Right renal cortex interstitium (tissue), 3 donors: ENCODE data around the gene C2. TPM values are rescaled to one million over a fixed set of nuclear protein-coding genes. Genes with fewer than 3 reads are reported as not detected.

Experiments used
- DNase-seq, 3 donors: peaks; one replicate each; pipeline ENCODE4 v3.0.0-alpha.2; 2013; ENCODE audit warnings: low read depth in 3 of 3, low spot score in 2 of 3
- polyA plus RNA-seq, 3 donors: library from polyadenylated mRNA; unstranded; fragments of 120-200 nt; gene quantifications; one replicate each; pipeline ENCODE4 v1.2.1, GENCODE V29; 2013; ENCODE audit not compliant: insufficient read length in 3 of 3

C2 gene
- polyA plus RNA-seq, 3 donors = 3.3 to 4.3 (median 4.0) TPM

- no peak for DNase-seq
Measured at GRCh38 chr6:31952890-31953289, 25.4 kb downstream of the C2 start.

GRCh38 chr6:31954511-31954910 is 27.0 kb downstream of the C2 start:
- DNase-seq = no peak

DNA sequence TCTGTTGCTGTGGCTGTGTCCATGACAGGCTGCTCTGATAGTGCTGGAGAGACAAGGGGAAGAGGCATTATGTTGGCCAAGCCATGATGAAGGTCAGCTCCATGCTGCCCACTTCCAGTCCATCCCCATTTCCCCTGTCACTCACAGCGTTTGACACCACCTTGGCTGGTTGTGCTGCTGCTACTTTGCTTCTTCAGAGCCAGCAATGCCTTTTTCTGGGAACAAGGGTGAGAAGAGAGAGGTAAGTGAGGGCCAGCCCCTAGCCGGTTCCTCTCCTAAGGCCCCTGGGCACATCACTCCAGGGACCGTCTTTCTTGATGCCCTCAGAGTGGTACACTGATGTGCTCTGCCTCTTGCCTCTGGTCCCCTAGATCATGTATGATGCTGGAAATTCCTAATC is 29.3 kb downstream of the C2 start:
- no peak for DNase-seq

DNA sequence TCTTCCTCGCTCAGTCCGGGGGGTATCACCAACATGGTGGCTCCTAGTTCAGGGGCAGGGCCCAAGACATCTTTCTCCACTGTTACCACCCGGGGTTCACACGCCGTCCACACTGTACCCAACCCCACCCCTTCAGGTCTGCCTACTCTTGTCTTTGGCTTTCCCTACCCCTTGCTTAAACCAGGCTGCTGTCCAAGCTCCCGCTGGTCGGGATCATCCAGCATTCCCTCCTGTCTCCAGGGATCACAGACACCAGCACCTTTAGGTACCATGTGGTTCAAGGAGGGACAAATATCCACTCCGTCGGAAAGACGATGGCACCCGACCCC is 30.9 kb downstream of the C2 start:
- no peak for DNase-seq

- DNase-seq = peak; percentile 94 to 97 (median 95)
Measured at GRCh38 chr6:31958741-31959739, 31.5 kb downstream of the C2 start, which contains the start of the genes NELFE and SKIC2. Gene NELFE, minus strand, starts transcription at chr6:31958971. Its CDS starts 525 bp downstream, at chr6:31958446. Gene SKIC2, plus strand, starts transcription at chr6:31959175. Its CDS starts 18 bp downstream, at chr6:31959193.

DNA sequence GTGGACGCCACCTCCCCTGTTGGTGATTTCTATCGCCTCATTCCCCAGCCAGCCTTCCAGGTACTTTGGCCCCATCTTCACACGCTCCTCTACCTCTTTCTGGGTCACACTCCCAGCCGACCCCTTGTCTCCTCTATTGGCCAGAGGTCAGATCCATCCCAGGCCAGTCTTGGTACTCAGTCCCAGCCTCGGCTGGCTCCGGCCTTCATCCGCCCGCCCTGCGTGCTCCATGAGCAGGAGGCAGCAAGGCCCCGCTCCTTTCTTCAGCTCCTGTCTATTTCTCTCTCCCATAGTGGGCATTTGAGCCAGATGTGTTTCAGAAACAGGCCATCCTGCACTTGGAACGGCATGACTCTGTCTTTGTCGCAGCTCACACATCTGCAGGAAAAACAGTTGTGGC is 34.1 kb downstream of the C2 start:
- no peak for DNase-seq

DNA sequence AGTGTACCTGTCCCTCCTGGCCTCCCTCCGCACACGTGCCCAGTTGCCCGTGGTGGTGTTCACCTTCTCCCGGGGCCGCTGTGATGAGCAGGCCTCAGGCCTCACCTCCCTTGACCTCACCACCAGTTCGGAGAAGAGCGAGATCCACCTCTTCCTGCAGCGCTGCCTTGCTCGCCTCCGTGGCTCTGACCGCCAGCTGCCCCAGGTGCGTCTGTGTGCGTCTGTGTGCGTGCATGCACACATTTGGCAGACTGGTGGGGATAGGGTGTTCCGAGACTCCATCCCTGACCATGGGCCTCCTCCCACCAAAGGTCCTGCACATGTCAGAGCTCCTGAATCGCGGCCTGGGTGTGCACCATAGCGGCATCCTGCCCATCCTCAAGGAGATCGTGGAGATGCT is 36.4 kb downstream of the C2 start:
- no peak for DNase-seq

DNA sequence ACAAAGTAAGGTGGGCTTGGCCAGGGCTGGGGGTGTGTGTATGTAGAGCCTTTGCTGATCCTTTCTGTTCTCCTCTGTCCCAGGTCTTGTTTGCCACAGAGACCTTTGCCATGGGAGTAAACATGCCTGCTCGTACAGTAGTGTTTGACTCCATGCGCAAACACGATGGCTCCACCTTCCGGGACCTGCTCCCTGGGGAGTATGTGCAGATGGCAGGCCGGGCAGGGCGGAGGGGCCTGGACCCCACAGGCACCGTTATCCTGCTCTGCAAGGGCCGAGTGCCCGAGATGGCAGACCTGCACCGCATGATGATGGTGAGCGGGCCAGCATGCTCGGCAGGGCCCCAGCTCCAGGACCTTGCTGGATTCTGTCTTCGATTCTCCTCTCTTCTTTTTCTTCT is 38.2 kb downstream of the C2 start:
- no peak for DNase-seq

DNA sequence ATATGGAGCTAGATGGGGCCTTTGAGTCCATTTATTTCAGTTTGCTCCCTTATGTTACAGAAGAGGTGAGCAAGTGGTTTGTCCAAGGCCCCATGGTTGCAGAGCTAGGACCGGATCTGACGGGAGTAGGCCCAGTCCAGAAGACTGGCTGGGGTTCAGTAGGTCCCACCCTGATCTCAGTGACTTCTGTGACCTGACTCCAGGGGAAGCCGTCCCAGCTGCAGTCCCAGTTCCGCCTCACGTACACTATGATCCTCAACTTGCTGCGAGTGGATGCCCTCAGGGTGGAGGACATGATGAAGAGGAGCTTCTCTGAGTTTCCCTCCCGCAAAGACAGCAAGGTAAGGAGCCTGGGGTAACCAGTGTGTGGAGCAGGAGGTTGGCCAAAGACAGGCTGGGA is 39.0 kb downstream of the C2 start:
- no peak for DNase-seq

DNA sequence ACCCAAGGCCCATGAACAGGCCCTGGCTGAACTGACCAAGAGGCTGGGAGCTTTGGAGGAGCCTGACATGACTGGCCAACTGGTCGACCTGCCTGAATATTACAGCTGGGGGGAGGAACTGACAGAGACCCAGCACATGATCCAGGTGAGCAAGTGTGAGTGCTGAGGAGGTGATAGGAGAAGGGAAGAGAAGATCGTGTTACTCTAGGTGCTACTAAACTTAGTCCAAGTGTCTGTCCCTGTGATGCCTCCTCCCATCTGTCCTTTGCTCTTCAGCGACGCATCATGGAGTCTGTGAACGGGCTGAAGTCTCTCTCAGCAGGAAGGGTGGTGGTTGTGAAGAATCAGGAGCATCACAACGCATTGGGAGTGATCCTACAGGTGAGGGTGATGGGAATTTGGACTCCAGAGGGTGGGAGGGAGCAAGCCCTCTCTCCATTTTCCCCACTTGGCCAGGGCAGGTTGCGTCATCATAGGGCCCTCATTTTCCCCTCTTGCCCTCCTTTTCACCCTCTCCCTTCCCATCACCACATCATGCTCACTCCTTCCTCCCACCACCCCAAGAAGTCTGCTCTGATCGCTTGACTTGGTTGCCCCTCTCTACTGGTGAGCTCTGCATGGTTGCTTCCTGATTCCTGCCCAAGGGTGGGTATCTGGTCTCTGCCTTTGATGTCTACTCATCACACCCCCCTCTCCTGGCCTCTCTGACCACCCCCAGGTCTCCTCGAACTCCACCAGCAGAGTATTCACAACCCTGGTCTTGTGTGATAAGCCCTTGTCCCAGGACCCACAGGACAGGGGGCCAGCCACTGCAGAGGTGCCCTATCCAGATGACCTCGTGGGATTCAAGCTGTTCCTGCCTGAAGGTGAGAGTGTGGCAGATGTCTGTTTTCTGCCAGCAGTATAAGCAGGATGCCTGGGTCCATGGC is 39.7 kb downstream of the C2 start:
- no peak for DNase-seq

GRCh38 chr6:31967926-31968320 is 40.4 kb downstream of the C2 start:
- DNase-seq = no peak

DNA sequence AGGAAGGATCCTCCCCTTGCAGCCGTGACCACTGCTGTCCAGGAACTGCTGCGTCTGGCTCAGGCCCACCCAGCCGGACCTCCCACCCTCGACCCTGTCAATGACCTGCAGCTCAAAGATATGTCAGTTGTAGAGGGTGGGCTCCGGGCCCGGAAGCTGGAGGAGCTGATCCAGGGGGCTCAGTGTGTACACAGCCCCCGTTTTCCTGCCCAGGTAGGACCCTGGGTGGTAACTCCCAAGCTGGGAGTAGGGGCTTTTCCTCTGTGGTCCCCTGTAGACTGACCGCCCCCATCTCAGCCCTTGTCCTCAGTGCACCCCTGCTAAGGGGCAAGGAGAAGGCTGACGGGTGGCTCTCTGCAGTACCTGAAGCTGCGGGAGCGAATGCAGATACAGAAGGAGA is 40.8 kb downstream of the C2 start:
- DNase-seq = no peak

DNA sequence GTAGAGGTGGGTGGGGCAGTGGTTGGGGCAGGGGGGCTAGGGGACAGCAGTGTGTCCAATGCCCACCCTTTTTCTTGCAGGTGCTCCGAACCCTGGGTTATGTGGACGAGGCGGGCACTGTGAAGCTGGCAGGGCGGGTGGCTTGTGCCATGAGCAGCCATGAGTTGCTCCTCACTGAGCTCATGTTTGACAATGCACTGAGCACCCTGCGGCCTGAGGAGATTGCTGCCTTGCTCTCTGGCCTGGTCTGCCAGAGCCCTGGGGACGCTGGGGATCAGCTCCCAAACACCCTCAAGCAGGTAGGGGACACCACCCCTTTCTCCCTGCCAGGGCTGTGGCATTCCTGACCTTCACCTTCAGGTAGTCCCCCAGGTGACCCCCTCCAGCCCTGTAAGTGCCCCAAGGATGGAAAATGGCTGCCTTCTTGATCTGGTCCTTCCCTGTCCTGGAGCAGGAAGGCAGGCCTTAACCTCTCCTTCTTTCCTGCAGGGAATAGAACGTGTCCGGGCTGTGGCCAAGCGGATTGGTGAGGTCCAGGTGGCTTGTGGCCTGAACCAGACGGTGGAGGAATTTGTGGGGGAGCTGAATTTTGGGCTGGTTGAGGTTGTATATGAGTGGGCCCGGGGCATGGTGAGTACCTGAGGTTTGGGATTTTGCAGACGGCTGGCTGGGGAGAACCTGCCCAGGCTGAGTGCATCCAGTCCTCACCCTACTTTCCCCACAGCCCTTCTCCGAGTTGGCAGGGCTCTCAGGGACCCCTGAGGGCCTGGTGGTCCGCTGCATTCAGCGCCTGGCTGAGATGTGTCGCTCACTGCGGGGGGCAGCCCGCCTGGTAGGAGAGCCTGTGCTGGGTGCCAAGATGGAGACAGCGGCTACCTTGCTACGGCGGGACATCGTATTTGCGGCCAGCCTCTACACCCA is 41.5 kb downstream of the C2 start:
- no peak for DNase-seq

DNA sequence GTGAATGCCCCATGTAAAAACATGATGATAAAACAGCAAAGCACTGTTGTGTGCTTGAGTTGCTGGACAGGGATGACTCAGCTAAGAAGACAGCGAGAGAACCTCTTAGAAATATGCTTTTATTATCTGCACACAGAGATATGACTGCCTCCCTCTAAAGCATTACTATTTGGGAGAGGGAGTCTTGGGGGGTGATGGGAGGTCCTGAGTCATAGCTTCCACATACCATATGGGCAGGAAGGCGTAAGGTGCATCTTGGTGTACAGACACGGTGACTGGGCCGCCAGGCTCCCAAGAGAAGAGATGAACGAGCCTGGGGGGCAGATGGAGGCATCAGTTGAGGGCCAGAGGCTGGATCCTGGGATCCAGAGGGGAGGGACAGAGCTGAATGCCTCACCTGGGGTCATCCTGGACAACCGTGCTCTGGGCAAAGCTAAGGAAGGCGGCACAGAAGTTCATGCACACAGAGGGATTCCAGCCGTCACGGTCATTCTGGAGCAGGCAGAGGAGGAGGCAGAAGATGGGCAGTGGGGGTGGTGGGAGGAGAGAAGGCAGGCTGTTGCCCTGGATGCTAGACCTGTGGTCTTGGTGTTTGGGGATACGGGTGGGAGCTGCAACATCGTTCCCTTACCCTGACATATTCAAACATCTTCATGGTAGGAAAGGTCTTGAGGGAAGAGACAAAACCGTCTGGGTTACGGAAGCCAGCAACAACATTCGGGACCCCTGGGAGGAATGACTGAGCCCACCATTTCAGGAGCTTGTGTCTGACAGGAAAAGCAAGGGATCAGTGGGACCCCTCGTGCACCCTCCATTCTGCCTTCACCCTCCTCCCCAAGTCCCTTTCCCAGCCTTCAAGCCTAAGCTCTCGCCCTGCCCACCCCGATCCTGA is 42.4 kb downstream of the C2 start:
- DNase-seq = no peak

DNA sequence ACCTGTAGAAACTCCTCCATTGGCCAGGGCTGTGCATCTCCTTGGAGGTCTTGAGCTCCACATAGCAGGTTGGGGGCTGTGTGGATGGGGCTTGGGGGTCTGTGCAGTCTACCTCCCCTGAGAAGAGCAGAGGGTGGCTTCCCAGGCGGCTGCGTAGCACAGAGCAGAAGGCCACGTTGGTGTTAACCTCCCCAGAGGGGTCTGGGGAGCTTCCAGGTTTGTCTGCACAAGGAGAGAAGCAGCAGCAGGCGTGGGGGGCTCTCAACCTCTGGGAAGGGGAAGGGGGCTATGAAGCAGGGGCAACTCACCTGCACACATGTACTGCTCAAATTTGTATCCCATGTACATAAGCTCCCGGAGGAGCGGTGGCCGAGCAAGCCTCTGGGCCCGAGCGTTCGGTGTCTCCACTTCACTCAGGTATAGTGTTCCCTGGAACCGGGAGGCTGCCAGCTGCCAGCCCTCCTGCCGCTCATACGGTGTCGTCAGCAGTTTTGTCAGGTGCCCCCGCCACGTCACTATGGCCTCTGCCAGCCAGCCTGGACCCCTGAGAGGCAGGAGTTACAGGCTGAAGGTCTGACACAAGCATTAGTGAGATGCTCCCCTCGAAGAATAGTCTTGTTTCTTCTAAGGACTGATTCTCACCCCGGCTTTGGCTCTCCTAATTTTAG is 43.2 kb downstream of the C2 start:
- DNase-seq = no peak

DNA sequence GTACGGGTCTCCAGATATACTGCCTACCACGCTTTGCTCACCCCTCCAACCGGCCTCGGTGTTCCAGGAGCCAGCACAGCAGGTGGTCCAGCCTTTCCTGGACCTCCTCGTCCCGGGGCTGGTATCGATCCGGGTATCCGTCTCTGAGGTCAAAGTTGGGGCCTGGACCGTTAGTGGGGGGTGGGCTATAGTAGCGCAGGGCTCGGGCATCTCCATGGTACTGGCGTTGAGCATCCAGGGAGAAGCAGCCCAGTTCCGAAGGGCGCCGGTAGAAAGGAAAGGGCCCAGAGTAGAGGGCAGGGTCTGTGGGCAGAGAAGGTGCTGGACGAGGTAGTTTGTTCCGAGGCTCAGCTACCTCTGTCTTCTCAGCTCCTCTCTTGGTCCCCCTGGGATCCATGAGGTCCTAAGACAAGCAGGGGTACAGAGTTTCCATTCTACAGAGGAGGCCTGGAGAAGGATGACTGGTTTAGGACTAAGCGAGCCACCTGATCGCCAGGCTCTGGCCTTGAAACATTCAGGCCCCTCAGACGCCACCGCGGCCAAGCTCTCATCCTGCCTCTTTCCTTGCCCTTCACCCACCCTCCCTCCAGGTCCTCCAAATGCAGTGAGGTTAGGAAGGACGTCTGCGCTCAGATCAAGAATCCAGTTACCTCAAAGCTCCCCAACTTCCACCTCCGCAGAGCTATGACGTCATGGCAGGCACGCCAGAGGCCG is 43.9 kb downstream of the C2 start:
- no peak for DNase-seq

- DNase-seq = peak; percentile 97 to 98 (median 97)
Measured at GRCh38 chr6:31971993-31972708, 44.6 kb downstream of the C2 start, which contains the start of gene DXO. Gene DXO, minus strand, starts transcription at chr6:31972138. Its CDS starts 463 bp downstream, at chr6:31971675.
